Measurements from ENCODE around the gene CASP14.
"Not testable (repeated sequence)": the region's sequence is repeated elsewhere in the genome, so short reads cannot be mapped to it uniquely, and the experiment has no call there.

CASP14 gene

GRCh38 chr19:15050639-15051038, 1.4 kb downstream of the CASP14 start:
- H3K27ac ChIP-seq: no peak overlapping the region
- TF ChIP-seq CTCF (conservative IDR thresholded peaks at IDR 0.05; ENCODE audit: low read depth): no peak
- DNase-seq (ENCODE audit: low spot score): no peak
- ChIA-PET CTCF (no interaction called here), POLR2A (ENCODE audit: low non-redundant PET) (no interaction called here)

- POLR2A ChIA-PET (ENCODE audit: low non-redundant PET): no interaction called here
- CTCF ChIA-PET: no interaction called here
- TF ChIP-seq CTCF (conservative IDR thresholded peaks at IDR 0.05; ENCODE audit: low read depth): no peak
- no peak overlapping the region for H3K27ac ChIP-seq
- no peak for DNase-seq (ENCODE audit: low spot score)
Measured at GRCh38 chr19:15062036-15062435, 12.8 kb downstream of the CASP14 start.

- POLR2A ChIA-PET (ENCODE audit: low non-redundant PET); DNase-seq (ENCODE audit: low spot score); CTCF ChIA-PET; H3K27ac ChIP-seq: not testable (repeated sequence)
Measured at GRCh38 chr19:15070386-15070785, 21.1 kb downstream of the CASP14 start.

- DNase-seq (ENCODE audit: low spot score): no peak
- ChIA-PET POLR2A (ENCODE audit: low non-redundant PET) (no interaction called here), CTCF (no interaction called here)
- no peak for TF ChIP-seq CTCF (conservative IDR thresholded peaks at IDR 0.05; ENCODE audit: low read depth)
- no peak overlapping the region for H3K27ac ChIP-seq
Measured at GRCh38 chr19:15072930-15073647, 23.8 kb downstream of the CASP14 start.

GRCh38 chr19:15074371-15074770, 25.1 kb downstream of the CASP14 start:
- H3K27ac ChIP-seq: no peak overlapping the region
- POLR2A ChIA-PET (ENCODE audit: low non-redundant PET): no interaction called here
- CTCF ChIA-PET: interaction anchor here (0.8 kb wide), 1 partner anchor 17 kb away, joined by 3 read pairs; no protein-coding TSS in a partner anchor
- no peak for DNase-seq (ENCODE audit: low spot score)
- TF ChIP-seq CTCF (conservative IDR thresholded peaks at IDR 0.05; ENCODE audit: low read depth): no peak

- TF ChIP-seq CTCF (conservative IDR thresholded peaks at IDR 0.05; ENCODE audit: low read depth): no peak
- DNase-seq (ENCODE audit: low spot score): no peak
- ChIA-PET POLR2A (ENCODE audit: low non-redundant PET) (no interaction called here), CTCF (no interaction called here)
- no peak overlapping the region for H3K27ac ChIP-seq
Measured at GRCh38 chr19:15075806-15076205, 26.5 kb downstream of the CASP14 start.

GRCh38 chr19:15080002-15080401, 30.7 kb downstream of the CASP14 start:
- CTCF ChIA-PET: interaction anchor here (2.0 kb wide), 1 partner anchor 12 kb away, joined by 11 read pairs; no protein-coding TSS in a partner anchor
- DNase-seq (ENCODE audit: low spot score): peak; percentile 34
- H3K27ac ChIP-seq; POLR2A ChIA-PET (ENCODE audit: low non-redundant PET): not testable (repeated sequence)

Data from RWPE1 (cell line).